Neural cell (in vitro differentiated cells): ENCODE results near the gene FGD1.

ENCODE experiments used
- CTCF ChIP-seq: fragments of 450-650 bp; IDR thresholded peaks from 2 replicates; pipeline ENCODE4 v1.5.1; 2014; ENCODE audit warnings: antibody characterized with exemption, mild to moderate bottlenecking, moderate library complexity; ENCODE audit not compliant: poor library complexity, severe bottlenecking
- EP300 ChIP-seq: fragments of 450-650 bp; conservative IDR thresholded peaks from 2 replicates; pipeline ENCODE4 v1.6.1; 2014; ENCODE audit warnings: antibody characterized with exemption, mild to moderate bottlenecking, moderate library complexity; ENCODE audit not compliant: poor library complexity, severe bottlenecking
- POLR2AphosphoS5 ChIP-seq: IDR thresholded peaks from 2 replicates; pipeline ENCODE4 v1.6.1; 2012

- TF ChIP-seq EP300 (no peak), CTCF (no peak), POLR2AphosphoS5 (no peak)
Observed at GRCh38 chrX:54530357-54530900, 34.4 kb upstream of the FGD1 start.
